NCI-H2081 (cell line): ENCODE results near the gene TCEAL2.
"Not testable (repeated sequence)": the region's sequence is repeated elsewhere in the genome, so short reads cannot be mapped to it uniquely, and the experiment has no call there.

ENCODE experiments used
- DNase-seq, 2 experiments: peaks; one replicate each; lab custom pipeline; 2025; lab: John Stamatoyannopoulos, UW

TCEAL2 gene

DNA sequence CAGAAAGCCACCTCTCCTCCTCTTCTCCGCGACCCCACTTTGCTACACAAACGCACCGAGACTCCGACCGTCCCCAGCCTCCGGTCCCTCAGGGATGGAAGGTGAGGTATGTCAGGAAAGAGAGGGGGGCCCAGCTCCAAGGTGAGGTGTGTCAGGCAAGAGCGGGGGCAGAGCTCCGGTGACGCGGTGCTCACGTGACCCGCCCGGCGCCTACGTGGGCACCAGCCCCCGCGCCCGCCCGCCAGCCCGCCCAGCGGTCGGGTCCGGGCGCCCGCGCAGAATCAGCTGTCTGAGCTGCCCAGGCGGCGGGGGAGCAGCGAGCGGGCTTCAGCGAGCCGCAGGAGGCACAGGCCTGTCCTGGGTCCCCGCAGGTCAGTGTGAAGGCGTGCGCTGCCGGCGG, at the start of gene TCEAL2:
TCEAL2 (plus strand) TSS at position 244 of the 400 bp plus-strand sequence. CDS start 1,152 bp downstream, outside the sequence.
- peak in 1 of 2 experiments; percentile 9 for DNase-seq

DNA sequence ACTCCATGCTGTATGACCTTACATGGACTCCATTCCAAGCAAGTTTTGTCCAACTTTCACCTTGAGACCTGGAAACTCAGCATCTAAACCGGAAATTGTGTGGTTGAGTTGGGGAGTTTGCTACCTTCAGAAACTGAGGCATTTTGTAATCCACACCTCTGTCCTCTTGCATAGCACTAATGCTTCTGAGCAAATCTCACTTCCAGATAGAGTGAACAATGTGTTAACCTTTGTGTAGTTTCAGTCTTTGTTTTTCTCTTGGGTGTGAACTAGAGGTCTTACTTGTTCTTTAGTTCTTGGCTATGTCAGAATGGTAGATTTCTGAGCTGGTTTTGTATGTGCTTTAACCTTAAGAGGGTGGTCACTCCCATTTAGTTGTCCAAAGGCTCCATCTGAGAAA, 48.1 kb upstream of the TCEAL2 start:
- no peak for DNase-seq

DNA sequence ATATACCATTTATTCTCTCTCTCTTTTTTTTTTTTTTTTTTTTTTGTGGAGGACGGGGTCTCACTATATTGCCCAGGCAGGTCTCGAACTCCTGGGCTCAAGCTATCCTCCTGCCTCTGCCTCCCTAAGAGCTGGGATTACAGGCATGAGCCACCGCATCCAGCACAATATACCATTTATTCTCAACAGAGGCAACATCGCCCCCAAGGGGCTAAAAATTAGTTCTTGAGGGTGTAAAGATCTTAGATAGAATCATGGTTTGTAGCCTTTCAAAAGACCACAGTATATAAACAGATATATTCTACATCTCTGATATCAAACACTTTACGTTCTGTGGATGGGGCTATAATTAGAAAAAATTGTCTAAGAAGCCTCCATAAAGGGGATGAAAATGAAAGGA, 39.8 kb upstream of the TCEAL2 start:
- peak in 1 of 2 experiments; percentile 7 for DNase-seq

GRCh38 chrX:102113367-102113766, 12.1 kb upstream of the TCEAL2 start:
- DNase-seq: no peak

DNA sequence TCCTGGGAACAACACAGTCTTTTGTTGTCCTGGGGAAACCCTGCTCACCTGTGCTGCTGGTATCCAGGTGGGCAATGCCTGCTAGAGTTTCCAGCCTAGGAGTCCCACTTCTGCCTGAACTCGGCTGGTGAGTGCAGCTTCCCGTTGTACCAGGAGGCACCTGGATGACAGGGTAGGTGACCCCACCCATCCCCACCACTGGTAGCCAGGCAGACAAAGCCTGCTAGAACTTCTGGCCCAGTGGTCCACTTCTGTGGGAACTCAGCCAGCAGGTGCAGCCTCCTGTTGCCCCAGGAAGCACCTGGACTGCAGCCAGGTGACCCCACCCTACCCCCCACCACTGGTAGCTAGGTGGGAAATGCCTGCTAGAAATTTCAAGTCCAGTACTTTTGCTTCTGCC, 9.7 kb upstream of the TCEAL2 start:
- DNase-seq: no peak

GRCh38 chrX:102125014-102125413, 465 bp upstream of the TCEAL2 start:
- not testable (repeated sequence) for DNase-seq

DNA sequence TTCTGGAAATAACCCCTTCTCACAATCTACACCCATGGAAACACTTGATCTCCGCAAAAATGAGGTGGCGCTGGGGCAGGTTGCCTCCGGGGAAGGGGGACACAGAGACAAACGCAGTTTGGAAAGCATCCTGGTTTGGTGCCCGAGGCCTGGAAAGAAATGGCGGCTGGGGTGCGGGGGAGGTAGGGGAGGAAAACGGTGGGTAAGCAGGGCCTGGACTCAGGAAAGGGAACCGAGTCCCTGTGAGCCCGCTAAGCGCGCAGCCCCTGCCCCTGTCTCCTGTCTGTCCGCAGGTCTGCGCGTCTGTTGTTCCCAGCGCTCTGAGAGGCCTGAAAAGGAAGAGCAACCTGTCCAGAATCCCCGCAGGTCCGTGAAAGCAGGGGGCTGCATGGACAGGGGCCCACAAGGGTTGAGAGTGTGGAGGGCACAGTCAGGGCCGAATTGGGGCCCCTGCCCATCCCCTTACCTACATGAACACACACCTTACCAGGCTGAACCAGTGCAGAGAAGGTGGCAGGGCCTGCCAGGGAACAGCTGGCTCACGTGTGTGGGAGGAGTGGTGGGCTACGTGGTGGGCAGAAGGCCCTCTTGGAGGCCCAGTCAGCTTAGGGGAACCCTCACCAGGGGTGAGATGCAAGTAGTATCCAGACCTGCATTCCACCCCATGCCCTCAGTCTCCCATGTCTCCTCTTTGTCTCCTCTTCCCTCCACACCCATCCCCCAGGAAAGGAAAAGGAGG, 770 bp downstream of the TCEAL2 start:
- not testable (repeated sequence) for DNase-seq

GRCh38 chrX:102126863-102127262, 1.4 kb downstream of the TCEAL2 start:
- peak in 1 of 2 experiments; percentile 30 for DNase-seq

DNA sequence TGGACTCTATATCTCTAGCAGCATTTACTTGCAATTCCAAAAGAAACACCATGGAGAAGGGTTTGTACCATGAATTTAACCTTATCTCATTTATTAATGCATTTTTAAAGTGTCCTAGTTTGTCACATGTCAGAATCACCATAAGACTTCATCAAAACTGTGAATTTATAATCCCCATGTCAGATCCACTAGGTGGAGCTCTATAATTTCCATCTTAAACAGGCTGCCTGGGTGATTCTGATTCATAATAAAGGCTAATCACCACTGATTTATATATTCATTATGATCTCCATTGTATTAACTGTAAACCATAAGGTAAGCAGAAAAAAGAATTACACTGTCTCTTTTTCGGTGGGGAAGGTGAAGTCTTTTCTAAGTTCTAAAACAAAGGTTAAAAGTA, 4.0 kb downstream of the TCEAL2 start:
- DNase-seq: peak in 1 of 2 experiments; percentile 6

GRCh38 chrX:102138064-102138463, 12.6 kb downstream of the TCEAL2 start:
- DNase-seq: no peak

- not testable (repeated sequence) for DNase-seq
Measured at GRCh38 chrX:102140876-102141275, 15.4 kb downstream of the TCEAL2 start.

DNA sequence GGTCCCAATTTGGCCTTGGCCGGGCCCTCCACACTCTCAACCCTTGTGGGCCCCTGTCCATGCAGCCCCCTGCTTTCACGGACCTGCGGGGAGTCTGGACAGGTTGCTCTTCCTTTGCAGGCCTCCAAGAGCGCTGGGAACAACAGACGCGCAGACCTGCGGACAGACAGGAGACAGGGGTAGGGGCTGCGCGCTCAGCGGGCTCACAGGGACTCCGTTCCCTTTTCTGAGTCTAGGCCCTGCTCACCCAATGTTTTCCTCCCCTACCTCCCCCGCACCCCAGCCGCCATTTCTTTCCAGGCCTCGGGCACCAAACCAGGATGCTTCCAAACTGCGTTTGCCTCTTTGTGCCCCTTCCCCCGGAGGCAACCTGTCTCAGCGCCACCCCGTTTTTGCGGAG, 16.2 kb downstream of the TCEAL2 start:
- DNase-seq: not testable (repeated sequence)

GRCh38 chrX:102142274-102142673, 16.8 kb downstream of the TCEAL2 start, which contains the start of gene TCEAL6:
Gene TCEAL6 (minus strand): TSS chrX:102142481.
- DNase-seq: not testable (repeated sequence)

DNA sequence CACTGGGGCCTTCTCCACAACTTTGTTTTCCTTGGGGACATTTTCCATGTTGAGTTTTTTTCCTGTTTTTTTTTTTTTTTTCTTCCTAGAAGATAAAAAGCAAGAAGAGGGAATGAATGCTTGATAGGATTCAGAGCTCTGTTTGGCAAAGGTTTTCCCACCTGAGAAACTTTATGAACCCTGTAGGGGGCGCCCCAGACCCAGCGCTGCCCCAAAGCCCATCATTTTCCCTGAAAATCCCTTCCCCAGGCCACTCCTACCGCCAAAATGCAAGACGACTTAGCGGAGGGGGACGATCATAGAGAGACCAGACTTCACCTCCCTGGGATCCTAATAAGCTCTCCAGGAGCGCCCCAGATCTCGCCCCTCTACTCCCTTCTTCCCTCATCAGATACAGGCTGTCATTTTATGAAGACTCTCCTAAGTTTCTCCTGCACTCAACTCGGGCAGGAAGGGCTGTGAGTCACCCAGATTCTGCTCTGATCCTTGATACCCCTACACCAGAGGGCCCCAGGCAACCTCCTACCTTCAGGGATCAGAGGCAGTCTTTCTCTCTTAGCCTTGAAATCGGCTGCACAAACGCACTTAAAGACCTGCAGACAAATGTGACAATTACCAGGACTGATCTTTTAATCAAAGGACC, 28.9 kb downstream of the TCEAL2 start:
- DNase-seq: peak in 1 of 2 experiments; percentile 6

DNA sequence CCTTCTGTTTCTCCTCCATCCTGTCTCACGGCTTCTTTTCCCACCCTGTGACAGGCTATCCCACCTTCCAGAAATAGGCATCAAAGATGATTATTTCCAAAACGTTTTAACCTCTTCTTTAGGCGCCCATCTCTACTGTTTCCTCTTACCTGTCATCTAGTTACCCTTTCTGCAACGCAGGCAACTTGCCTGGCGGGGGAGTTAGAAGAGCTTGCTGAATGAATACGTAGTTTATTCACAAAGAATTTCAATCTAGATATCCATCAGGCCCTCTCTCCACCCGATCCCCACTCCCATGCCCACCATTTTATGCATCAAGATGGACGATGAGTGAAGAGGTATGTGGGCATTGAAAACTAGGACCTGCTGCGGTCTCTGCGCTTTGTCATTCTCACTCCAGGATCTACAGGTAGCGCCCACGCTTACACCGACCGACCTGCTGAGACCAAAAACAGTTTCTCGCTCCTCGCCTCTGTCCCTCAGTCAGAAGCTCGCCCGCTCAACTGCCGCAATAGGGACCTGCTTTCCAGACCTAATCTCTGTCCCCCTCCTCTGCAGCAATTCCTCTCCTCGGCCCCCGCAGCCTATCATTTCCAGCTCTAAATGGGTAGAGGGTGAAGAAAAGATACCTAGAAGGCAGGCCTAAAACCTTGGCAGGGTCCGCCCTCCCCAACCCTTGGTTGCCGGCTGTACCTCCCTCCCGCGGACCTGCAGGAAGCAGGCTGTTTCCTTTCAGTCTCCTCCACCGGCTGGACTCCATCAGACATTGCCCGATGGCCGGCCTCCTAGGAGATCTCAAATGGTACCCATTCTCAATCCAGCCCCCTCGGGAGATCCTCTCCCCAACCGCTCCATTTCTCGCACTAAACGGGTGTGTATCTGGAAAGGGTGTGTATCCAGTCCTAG, 29.7 kb downstream of the TCEAL2 start:
- no peak for DNase-seq

DNA sequence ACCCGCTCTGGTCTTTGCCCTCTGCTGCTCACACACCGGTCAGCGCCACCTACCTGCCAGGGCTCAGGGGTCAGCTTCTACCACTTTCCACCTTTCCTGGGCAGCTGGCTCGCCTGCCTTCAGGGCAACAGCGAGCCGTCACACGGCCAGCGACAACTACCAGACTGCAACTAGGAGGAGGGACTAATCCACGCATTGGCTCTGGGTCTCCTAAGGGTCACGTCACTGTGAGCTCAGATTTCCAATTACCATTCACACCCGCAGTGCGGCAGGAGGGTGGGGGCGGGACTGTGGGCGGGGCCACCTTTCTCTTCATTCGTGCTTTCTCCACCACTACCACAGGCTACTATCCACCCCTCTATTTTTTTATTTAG, 30.3 kb downstream of the TCEAL2 start, which contains the start of gene BEX5:
BEX5 (minus strand) TSS at position 172 of the 374 bp plus-strand sequence. CDS start 1,712 bp downstream, outside the sequence.
- DNase-seq: peak; percentile 62 to 79
